Measurements from ENCODE around the gene COL4A2.

DNA sequence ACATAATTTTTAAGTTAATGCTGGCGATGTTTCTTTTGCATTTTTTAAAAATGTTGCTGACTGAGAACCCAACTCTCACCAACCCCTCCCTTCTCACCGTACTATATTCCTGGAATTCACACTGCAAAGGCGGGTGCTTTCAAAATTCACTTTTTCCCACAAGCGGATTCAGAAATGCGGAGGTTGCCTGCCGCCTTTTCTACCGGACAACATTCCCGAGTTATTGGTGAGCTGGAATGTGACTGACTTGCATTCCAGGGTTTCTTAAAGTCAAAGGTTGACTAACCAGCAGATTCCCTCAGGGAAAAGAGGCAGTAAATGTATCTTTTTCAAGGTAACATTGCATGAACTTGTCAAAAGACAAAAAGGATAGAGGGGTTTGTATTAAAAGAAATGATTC is 141.1 kb downstream of the COL4A2 start:
- TF ChIP-seq, protein P1, sequence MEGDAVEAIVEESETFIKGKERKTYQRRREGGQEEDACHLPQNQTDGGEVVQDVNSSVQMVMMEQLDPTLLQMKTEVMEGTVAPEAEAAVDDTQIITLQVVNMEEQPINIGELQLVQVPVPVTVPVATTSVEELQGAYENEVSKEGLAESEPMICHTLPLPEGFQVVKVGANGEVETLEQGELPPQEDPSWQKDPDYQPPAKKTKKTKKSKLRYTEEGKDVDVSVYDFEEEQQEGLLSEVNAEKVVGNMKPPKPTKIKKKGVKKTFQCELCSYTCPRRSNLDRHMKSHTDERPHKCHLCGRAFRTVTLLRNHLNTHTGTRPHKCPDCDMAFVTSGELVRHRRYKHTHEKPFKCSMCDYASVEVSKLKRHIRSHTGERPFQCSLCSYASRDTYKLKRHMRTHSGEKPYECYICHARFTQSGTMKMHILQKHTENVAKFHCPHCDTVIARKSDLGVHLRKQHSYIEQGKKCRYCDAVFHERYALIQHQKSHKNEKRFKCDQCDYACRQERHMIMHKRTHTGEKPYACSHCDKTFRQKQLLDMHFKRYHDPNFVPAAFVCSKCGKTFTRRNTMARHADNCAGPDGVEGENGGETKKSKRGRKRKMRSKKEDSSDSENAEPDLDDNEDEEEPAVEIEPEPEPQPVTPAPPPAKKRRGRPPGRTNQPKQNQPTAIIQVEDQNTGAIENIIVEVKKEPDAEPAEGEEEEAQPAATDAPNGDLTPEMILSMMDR (optimal IDR thresholded peaks at IDR 0.05 in 1 of 3, IDR thresholded peaks at IDR 0.05 in 1 of 3, conservative IDR thresholded peaks at IDR 0.05 in 1 of 3; ENCODE audit: extremely low read depth in 1 of 3, insufficient read depth in 2 of 3, low read length in 3 of 3) = no peak
- no peak for TF ChIP-seq EZH2 (IDR thresholded peaks at IDR 0.05; ENCODE audit: low read length)

Data from keratinocyte (primary cell).